H9 (cell line): Measurements from ENCODE around the gene ACBD6. TPM values are rescaled to one million over a fixed set of nuclear protein-coding genes. Genes with fewer than 3 reads are reported as not detected.

ENCODE experiments used
- DNase-seq: peaks from one replicate; pipeline ENCODE4 v3.0.0-alpha.2; 2017
- H2AFZ ChIP-seq: one replicate; pipeline ENCODE4 v1.6.1; 2013; ENCODE audit warnings: mild to moderate bottlenecking, low read length, control low read depth, moderate library complexity
- H2AK5ac ChIP-seq: 2 replicates; pipeline ENCODE4 v1.6.1; 2013; ENCODE audit warnings: low read length, control low read depth, mixed read lengths; ENCODE audit not compliant: insufficient read length
- H2BK120ac ChIP-seq: one replicate; pipeline ENCODE4 v1.6.1; 2013; ENCODE audit warnings: low read depth, mild to moderate bottlenecking, low read length, control low read depth, inconsistent platforms; ENCODE audit not compliant: poor library complexity, severe bottlenecking
- H2BK12ac ChIP-seq: 2 replicates; pipeline ENCODE4 v1.6.1; 2013; ENCODE audit warnings: low read length, control low read depth, mixed read lengths, low read depth; ENCODE audit not compliant: insufficient read length
- H2BK15ac ChIP-seq: 2 replicates; pipeline ENCODE4 v1.6.1; 2013; ENCODE audit warnings: low read depth, low read length, control low read depth
- H2BK20ac ChIP-seq: one replicate; pipeline ENCODE4 v1.6.1; 2013; ENCODE audit warnings: low read depth, mild to moderate bottlenecking, low read length, control low read depth, inconsistent platforms; ENCODE audit not compliant: poor library complexity, severe bottlenecking
- H2BK5ac ChIP-seq: 2 replicates; pipeline ENCODE4 v1.6.1; 2013; ENCODE audit warnings: low read length, control low read depth, mixed read lengths; ENCODE audit not compliant: insufficient read length
- H3K14ac ChIP-seq: 2 replicates; pipeline ENCODE4 v1.6.1; 2013; ENCODE audit warnings: low read length, control low read depth; ENCODE audit not compliant: insufficient read depth
- H3K18ac ChIP-seq: 2 replicates; pipeline ENCODE4 v1.6.1; 2013; ENCODE audit warnings: low read depth, mild to moderate bottlenecking, mixed read lengths, low read length, control low read depth; ENCODE audit not compliant: insufficient read length
- H3K23ac ChIP-seq: 2 replicates; pipeline ENCODE4 v1.6.1; 2013; ENCODE audit warnings: low read length, control low read depth, mixed read lengths, low read depth; ENCODE audit not compliant: insufficient read length
- H3K23me2 ChIP-seq: 2 replicates; pipeline ENCODE4 v1.6.1; 2013; ENCODE audit warnings: low read depth, mild to moderate bottlenecking, mixed read lengths, low read length, control low read depth; ENCODE audit not compliant: insufficient read length, poor library complexity, severe bottlenecking
- H3K27ac ChIP-seq: 2 replicates; pipeline ENCODE4 v1.5.1; 2013; ENCODE audit warnings: low read length, control low read depth, mixed read lengths, low read depth; ENCODE audit not compliant: insufficient read length
- H3K27me3 ChIP-seq: 2 replicates; pipeline ENCODE4 v1.6.1; 2013; ENCODE audit warnings: low read length, control low read depth, inconsistent platforms; ENCODE audit not compliant: insufficient read depth
- H3K4ac ChIP-seq: 2 replicates; pipeline ENCODE4 v1.6.1; 2013; ENCODE audit warnings: low read depth, mild to moderate bottlenecking, control low read depth, inconsistent platforms, low read length, moderate library complexity
- H3K4me1 ChIP-seq: 2 replicates; pipeline ENCODE4 v1.6.1; 2013; ENCODE audit warnings: low read length, control low read depth, inconsistent platforms; ENCODE audit not compliant: insufficient read depth
- H3K4me2 ChIP-seq: 2 replicates; pipeline ENCODE4 v1.6.1; 2013; ENCODE audit warnings: low read length, control low read depth, mixed read lengths; ENCODE audit not compliant: insufficient read length, insufficient read depth
- H3K56ac ChIP-seq: 2 replicates; pipeline ENCODE4 v1.6.1; 2013; ENCODE audit warnings: low read depth, mild to moderate bottlenecking, mixed read lengths, low read length, control low read depth; ENCODE audit not compliant: insufficient read length
- H3K79me1 ChIP-seq: 2 replicates; pipeline ENCODE4 v1.6.1; 2013; ENCODE audit warnings: low read depth, mild to moderate bottlenecking, moderate library complexity, low read length, control low read depth, inconsistent platforms; ENCODE audit not compliant: insufficient read depth, poor library complexity, severe bottlenecking
- H3K79me2 ChIP-seq: 2 replicates; pipeline ENCODE4 v1.6.1; 2013; ENCODE audit warnings: low read length, control low read depth, inconsistent platforms; ENCODE audit not compliant: insufficient read depth
- H3K9ac ChIP-seq: 2 replicates; pipeline ENCODE4 v1.6.1; 2013; ENCODE audit warnings: low read length, control low read depth, mixed read lengths; ENCODE audit not compliant: insufficient read length; ENCODE audit errors: extremely low read depth
- H3K9me3 ChIP-seq: one replicate; pipeline ENCODE4 v1.6.1; 2013; ENCODE audit warnings: low read depth, low read length, inconsistent platforms; ENCODE audit not compliant: control insufficient read depth
- H3T11ph ChIP-seq: one replicate; pipeline ENCODE4 v1.6.1; 2013; ENCODE audit warnings: mild to moderate bottlenecking, low read length, control low read depth, inconsistent platforms
- H4K20me1 ChIP-seq: one replicate; pipeline ENCODE4 v1.6.1; 2013; ENCODE audit not compliant: control insufficient read depth, insufficient read length, insufficient read depth
- H4K5ac ChIP-seq: 2 replicates; pipeline ENCODE4 v1.6.1; 2013; ENCODE audit warnings: low read depth, mild to moderate bottlenecking, mixed read lengths, low read length, control low read depth; ENCODE audit not compliant: insufficient read length
- H4K8ac ChIP-seq: replicated peaks from 2 replicates; pipeline ENCODE4 v1.6.1; 2013; ENCODE audit warnings: low read length, control low read depth, mixed read lengths, low read depth; ENCODE audit not compliant: insufficient read length
- H4K91ac ChIP-seq: 2 replicates; pipeline ENCODE4 v1.6.1; 2013; ENCODE audit warnings: low read depth, mild to moderate bottlenecking, moderate library complexity, mixed read lengths, low read length, control low read depth; ENCODE audit not compliant: insufficient read length
- H3K27ac Mint-ChIP-seq, 3 experiments: 2 replicates in 2 of 3; 3 replicates in 1 of 3; pipeline ENCODE4 v1.8.0; 2020 to 2021; ENCODE audit warnings: mixed read lengths in 3 of 3, mild to moderate bottlenecking in 1 of 3, moderate library complexity in 1 of 3
- H3K27me3 Mint-ChIP-seq: 2 replicates; pipeline ENCODE4 v1.8.0; 2021; ENCODE audit warnings: low read depth, mild to moderate bottlenecking, moderate library complexity, mixed read lengths
- H3K36me3 Mint-ChIP-seq, 3 experiments: 2 replicates in 2 of 3; 3 replicates in 1 of 3; pipeline ENCODE4 v1.8.0; 2020 to 2021; ENCODE audit warnings: low read depth in 3 of 3, mixed read lengths in 3 of 3; ENCODE audit not compliant: insufficient read depth in 1 of 3
- H3K4me1 Mint-ChIP-seq, 2 experiments: 2 replicates each; pipeline ENCODE4 v1.8.0; 2020; ENCODE audit warnings: mixed read lengths in 2 of 2
- H3K4me3 Mint-ChIP-seq, 2 experiments: 2 replicates in 1 of 2; 3 replicates in 1 of 2; pipeline ENCODE4 v1.8.0; 2020 to 2021; ENCODE audit warnings: mild to moderate bottlenecking in 2 of 2, mixed read lengths in 2 of 2, moderate library complexity in 1 of 2
- H3K9me3 Mint-ChIP-seq, 2 experiments: 2 replicates in 1 of 2; 3 replicates in 1 of 2; pipeline ENCODE4 v1.8.0; 2020; ENCODE audit warnings: mild to moderate bottlenecking in 2 of 2, mixed read lengths in 2 of 2, moderate library complexity in 1 of 2
- CTCF ChIP-seq: fragments of 200-600 bp; sonication (generic); conservative IDR thresholded peaks from 3 replicates; pipeline ENCODE4 v1.8.0; 2021; ENCODE audit warnings: antibody characterized with exemption, mild to moderate bottlenecking
- WGBS: extraction: QIAGEN DNeasy Blood & Tissue Kit; methylation state at CpG from one replicate; pipeline ENCODE4 v1.1.7; 2013; ENCODE audit warnings: missing lambda C conversion rate, low lambda C conversion rate, mixed read lengths; ENCODE audit not compliant: insufficient read length; ENCODE audit errors: extremely low coverage; 5-methylcytosine and 5-hydroxymethylcytosine counted together
- total RNA-seq: library from RNA; stranded (reverse); gene quantifications from 2 replicates; pipeline ENCODE4 v1.2.1, GENCODE V29; 2021

The ACBD6 gene
- total RNA-seq, 1 experiment from 2014 or later, result 51.4 TPM

GRCh38 chr1:180265871-180266270 is 236.5 kb downstream of the ACBD6 start:
- no peak overlapping the region for H3K23ac ChIP-seq
- DNase-seq, result no peak
- H4K5ac ChIP-seq, result no peak overlapping the region
- H2BK12ac ChIP-seq, result no peak overlapping the region
- no peak overlapping the region for H3K4me2 ChIP-seq
- H4K20me1 ChIP-seq, result no peaks in the 10 kb centered on the region
- H3K27ac ChIP-seq, result no peak overlapping the region
- no peak overlapping the region for H3K4ac ChIP-seq
- H3K18ac ChIP-seq, result no peak overlapping the region
- H3T11ph ChIP-seq, result no peak overlapping the region
- H2AFZ ChIP-seq, result no peak overlapping the region
- no peaks in the 10 kb centered on the region for H3K9me3 Mint-ChIP-seq
- no peak for TF ChIP-seq CTCF
- peaks cover 0 to 2% (median 0%) of the 10 kb centered on the region in 3 experiments; a peak in 3 of 7 replicates for H3K36me3 Mint-ChIP-seq
- no peaks in the 10 kb centered on the region for H3K23me2 ChIP-seq
- no peaks in the 10 kb centered on the region; the same call in 1 of the 2 replicates for H3K27me3 ChIP-seq
- no peak overlapping the region for H2AK5ac ChIP-seq
- H3K4me1 Mint-ChIP-seq, result peaks cover 47 to 58% of the 10 kb centered on the region in 2 experiments
- no peak overlapping the region for H2BK5ac ChIP-seq
- no peak overlapping the region for H3K9ac ChIP-seq
- H3K14ac ChIP-seq, result no peak overlapping the region
- no peak overlapping the region for H2BK120ac ChIP-seq
- H3K4me3 Mint-ChIP-seq, result no peak overlapping the region
- no CpG with 5 or more reads among the region's 4 CpGs for WGBS
- no peaks in the 10 kb centered on the region for H3K79me1 ChIP-seq
- H3K4me1 ChIP-seq, result peaks cover 8% of the 10 kb centered on the region; the same call in 1 of the 2 replicates
- no peak overlapping the region for H4K8ac ChIP-seq
- no peak overlapping the region for H2BK20ac ChIP-seq
- no peak overlapping the region for H2BK15ac ChIP-seq
- H3K79me2 ChIP-seq, result no peaks in the 10 kb centered on the region
- H3K27ac Mint-ChIP-seq, result no peak overlapping the region; a peak in 1 of 7 replicates
- no peak overlapping the region for H3K56ac ChIP-seq
- no peaks in the 10 kb centered on the region for H3K9me3 ChIP-seq
- peaks cover 12% of the 10 kb centered on the region for H3K27me3 Mint-ChIP-seq
- no peak overlapping the region for H4K91ac ChIP-seq
